Caco-2 (cell line): Measurements from ENCODE around the gene MYBPHL. TPM values are rescaled to one million over a fixed set of nuclear protein-coding genes. Genes with fewer than 3 reads are reported as not detected.

Experiments
- Bru-seq: library from RNA; stranded (reverse); fragments of 400-500 nt; gene quantifications from one replicate; lab custom pipeline; 2021; lab: Mats Ljungman, UMichigan
- BruChase-seq, 2 experiments: library from RNA; stranded (reverse); fragments of 400-500 nt; gene quantifications; one replicate each; lab custom pipeline; 2021; lab: Mats Ljungman, UMichigan
- BruUV-seq: library from RNA; stranded (reverse); fragments of 400-500 nt; replicated peaks from 2 replicates; lab custom pipeline; 2021; lab: Mats Ljungman, UMichigan
- CTCF ChIA-PET: fragments of 300-600 bp; sonication (Branson Sonifier 250); formaldehyde crosslinking; loops from one replicate; lab custom pipeline; 2022; ENCODE audit warnings: antibody characterized with exemption; lab: Charles Lee
- POLR2A ChIA-PET: fragments of 300-600 bp; sonication (Branson Sonifier 250); formaldehyde crosslinking; loops from one replicate; lab custom pipeline; 2022; ENCODE audit warnings: antibody characterized with exemption; lab: Charles Lee
- DNase-seq, 2 experiments: peaks; one replicate each; pipeline versions ENCODE4 v3.0.0 to v3.0.0-alpha.2; 2020 to 2022
- H3K27me3 ChIP-seq: replicated peaks from 2 replicates; pipeline ENCODE4 v1.6.0; 2011; ENCODE audit warnings: low read length; ENCODE audit not compliant: control insufficient read depth, insufficient read depth
- H3K36me3 ChIP-seq: 2 replicates; pipeline ENCODE4 v1.5.1; 2011; ENCODE audit warnings: low read length; ENCODE audit not compliant: control insufficient read depth, insufficient read depth
- H3K4me1 ChIP-seq: fragments of 250-450 bp; sonication (Bioruptor Pico); 2 replicates; pipeline ENCODE4 v1.5.1; 2020; ENCODE audit warnings: mild to moderate bottlenecking
- H3K4me3 ChIP-seq: 2 replicates; pipeline ENCODE4 v1.5.1; 2011; ENCODE audit warnings: low read depth, mild to moderate bottlenecking, control low read depth, low read length
- H3K9me3 ChIP-seq: fragments of 250-450 bp; sonication (Bioruptor Pico); 2 replicates; pipeline ENCODE4 v1.5.1; 2020; ENCODE audit warnings: mild to moderate bottlenecking, moderate library complexity
- H3K27ac Mint-ChIP-seq: one replicate; pipeline ENCODE4 v1.8.0; 2022; ENCODE audit warnings: mixed read lengths; ENCODE audit not compliant: unreplicated experiment
- H3K27me3 Mint-ChIP-seq: one replicate; pipeline ENCODE4 v1.8.0; 2022; ENCODE audit warnings: mixed read lengths; ENCODE audit not compliant: insufficient read depth, unreplicated experiment
- H3K36me3 Mint-ChIP-seq: one replicate; pipeline ENCODE4 v1.8.0; 2022; ENCODE audit warnings: mild to moderate bottlenecking, mixed read lengths; ENCODE audit not compliant: insufficient read depth, unreplicated experiment
- H3K4me1 Mint-ChIP-seq: one replicate; pipeline ENCODE4 v1.8.0; 2022; ENCODE audit warnings: low read depth, mixed read lengths; ENCODE audit not compliant: unreplicated experiment
- H3K4me3 Mint-ChIP-seq: one replicate; pipeline ENCODE4 v1.8.0; 2022; ENCODE audit warnings: mild to moderate bottlenecking, moderate library complexity, mixed read lengths; ENCODE audit not compliant: unreplicated experiment
- H3K9me3 Mint-ChIP-seq: one replicate; pipeline ENCODE4 v1.8.0; 2022; ENCODE audit warnings: mixed read lengths; ENCODE audit not compliant: unreplicated experiment
- CTCF ChIP-seq, 2 experiments: fragments of 200-600 bp in 1 of 2; IDR thresholded peaks; 1 replicate in 1 of 2; 2 replicates in 1 of 2; pipeline versions ENCODE4 v1.5.1 to v1.8.0; 2011 to 2022; ENCODE audit warnings: antibody characterized with exemption in 1 of 2, control low read depth in 1 of 2, inconsistent platforms in 1 of 2, low read depth in 1 of 2, low read length in 1 of 2, mild to moderate bottlenecking in 1 of 2, moderate library complexity in 1 of 2; ENCODE audit not compliant: insufficient read depth in 1 of 2, severe bottlenecking in 1 of 2, unreplicated experiment in 1 of 2
- intact Hi-C: fragments of 100-400 bp; cut with micrococcal nuclease; formaldehyde crosslinking; loops from one replicate; pipeline ENCODE4 v1.10.0; 2022; ENCODE audit not compliant: unreplicated experiment
- long read RNA-seq: library from polyadenylated mRNA; stranded (forward); transcript quantifications from one replicate; pipeline ENCODE4 v2.0.0, GENCODE V29; 2022
- total RNA-seq: library from RNA; stranded (reverse); gene quantifications from 2 replicates; pipeline ENCODE4 v1.2.3, GENCODE V29; 2022

The MYBPHL gene
- total RNA-seq (not detected in 2 replicates), Bru-seq, nascent RNA (percentile 31 among the genes with signal in this experiment), BruChase-seq, experiment 1, labeled RNA remaining after a 2-hour chase (percentile 29 among the genes with signal in this experiment), BruChase-seq, experiment 2, labeled RNA remaining after a 6-hour chase (percentile 22 among the genes with signal in this experiment)
- long read RNA-seq, result 0 reads

GRCh38 chr1:109306832-109307273, at the start of gene MYBPHL:
Gene MYBPHL, minus strand, starts transcription at chr1:109307011. Its CDS starts 20 bp downstream, at chr1:109306991.
- intact Hi-C loops, result no loop called here
- H3K36me3 Mint-ChIP-seq, result peaks cover 11% of the 10 kb centered on the region
- H3K36me3 ChIP-seq, result no peaks in the 10 kb centered on the region
- H3K27me3 Mint-ChIP-seq, result no peaks in the 10 kb centered on the region
- TF ChIP-seq CTCF (IDR thresholded peaks at IDR 0.05; ENCODE audit: insufficient read depth in 1 of 2, low read depth in 1 of 2, low read length in 1 of 2, severe bottlenecking in 1 of 2, unreplicated experiment in 1 of 2), result no peak
- ChIA-PET POLR2A (no interaction called here), CTCF (interaction anchor here (0.7 to 1.3 kb wide), 2 partner anchors 29 to 34 kb away, joined by 4 read pairs; no protein-coding TSS in a partner anchor)
- H3K4me1 Mint-ChIP-seq, result no peaks in the 10 kb centered on the region
- no peaks in the 10 kb centered on the region for H3K9me3 Mint-ChIP-seq
- no peak within 1 kb of the TSS for H3K4me3 Mint-ChIP-seq
- no peak within 1 kb of the TSS for H3K27ac Mint-ChIP-seq
- H3K4me1 ChIP-seq, result no peaks in the 10 kb centered on the region
- no TSS peak for BruUV-seq
- no peaks in the 10 kb centered on the region for H3K9me3 ChIP-seq
- DNase-seq, result no peak
- no peak within 1 kb of the TSS for H3K4me3 ChIP-seq
- H3K27me3 ChIP-seq, result no peaks in the 10 kb centered on the region

- no peaks in the 10 kb centered on the region for H3K27me3 Mint-ChIP-seq
- H3K4me3 Mint-ChIP-seq, result no peak overlapping the region
- ChIA-PET CTCF (no interaction called here), POLR2A (no interaction called here)
- Histone ChIP-seq H3K4me1 (no peaks in the 10 kb centered on the region), H3K4me3 (no peak overlapping the region), H3K36me3 (no peaks in the 10 kb centered on the region), H3K9me3 (no peaks in the 10 kb centered on the region), H3K27me3 (no peaks in the 10 kb centered on the region)
- H3K9me3 Mint-ChIP-seq, result no peaks in the 10 kb centered on the region
- intact Hi-C loops, result no loop called here
- no peaks in the 10 kb centered on the region for H3K4me1 Mint-ChIP-seq
- TF ChIP-seq CTCF (IDR thresholded peaks at IDR 0.05; ENCODE audit: insufficient read depth in 1 of 2, low read depth in 1 of 2, low read length in 1 of 2, severe bottlenecking in 1 of 2, unreplicated experiment in 1 of 2), result no peak
- DNase-seq, result no peak
- no peaks in the 10 kb centered on the region for H3K36me3 Mint-ChIP-seq
- H3K27ac Mint-ChIP-seq, result no peak overlapping the region
- no TSS peak for BruUV-seq
Measured at GRCh38 chr1:109356505-109356904, 49.7 kb upstream of the MYBPHL start.

GRCh38 chr1:109354929-109355328, 48.1 kb upstream of the MYBPHL start:
- no peak overlapping the region for H3K4me3 ChIP-seq
- no peaks in the 10 kb centered on the region for H3K4me1 Mint-ChIP-seq
- CTCF ChIA-PET, result no interaction called here
- no peaks in the 10 kb centered on the region for H3K36me3 ChIP-seq
- no peak for TF ChIP-seq CTCF (IDR thresholded peaks at IDR 0.05; ENCODE audit: insufficient read depth in 1 of 2, low read depth in 1 of 2, low read length in 1 of 2, severe bottlenecking in 1 of 2, unreplicated experiment in 1 of 2)
- H3K9me3 ChIP-seq, result no peaks in the 10 kb centered on the region
- POLR2A ChIA-PET, result no interaction called here
- H3K4me1 ChIP-seq, result no peaks in the 10 kb centered on the region
- DNase-seq, result no peak
- no peaks in the 10 kb centered on the region for H3K9me3 Mint-ChIP-seq
- BruUV-seq, result no TSS peak
- intact Hi-C loops, result no loop called here
- no peaks in the 10 kb centered on the region for H3K27me3 ChIP-seq
- no peaks in the 10 kb centered on the region for H3K27me3 Mint-ChIP-seq
- H3K36me3 Mint-ChIP-seq, result no peaks in the 10 kb centered on the region
- no peak overlapping the region for H3K4me3 Mint-ChIP-seq
- no peak overlapping the region for H3K27ac Mint-ChIP-seq
